Neural progenitor cell (in vitro differentiated cells): ENCODE data around the gene PANK2. TPM values are rescaled to one million over a fixed set of nuclear protein-coding genes. Genes with fewer than 3 reads are reported as not detected.

Source experiments
- DNase-seq: peaks from one replicate; pipeline ENCODE4 v3.0.0-alpha.2; 2016; ENCODE audit warnings: low spot score
- H2AFZ ChIP-seq: fragments of 200-600 bp; sonication (generic); replicated peaks from 2 replicates; pipeline ENCODE4 v1.6.1; 2016; ENCODE audit warnings: antibody characterized with exemption
- H3F3A ChIP-seq: fragments of 200-600 bp; sonication (generic); 2 replicates; pipeline ENCODE4 v1.6.1; 2016; ENCODE audit warnings: antibody characterized with exemption, low read depth
- H3K27ac ChIP-seq: fragments of 200-600 bp; sonication (generic); 2 replicates; pipeline ENCODE4 v1.5.1; 2016; ENCODE audit warnings: mild to moderate bottlenecking
- H3K27me3 ChIP-seq: fragments of 200-600 bp; sonication (generic); 2 replicates; pipeline ENCODE4 v1.6.1; 2016; ENCODE audit warnings: mild to moderate bottlenecking, moderate library complexity
- H3K36me3 ChIP-seq: fragments of 200-600 bp; sonication (generic); 2 replicates; pipeline ENCODE4 v1.5.1; 2016
- H3K4me1 ChIP-seq: fragments of 200-600 bp; sonication (generic); 2 replicates; pipeline ENCODE4 v1.6.1; 2016; ENCODE audit warnings: mixed run types
- H3K4me2 ChIP-seq: fragments of 200-600 bp; sonication (generic); 2 replicates; pipeline ENCODE4 v1.6.1; 2016
- H3K4me3 ChIP-seq: fragments of 200-600 bp; sonication (generic); 2 replicates; pipeline ENCODE4 v1.5.1; 2016
- H3K79me2 ChIP-seq: fragments of 200-600 bp; sonication (generic); 2 replicates; pipeline ENCODE4 v1.6.1; 2016; ENCODE audit warnings: low read depth
- H3K9ac ChIP-seq: fragments of 200-600 bp; sonication (generic); 2 replicates; pipeline ENCODE4 v1.6.1; 2016
- H3K9me3 ChIP-seq: fragments of 200-600 bp; sonication (generic); 2 replicates; pipeline ENCODE4 v1.5.1; 2016; ENCODE audit warnings: low read depth
- H4K20me1 ChIP-seq: fragments of 200-600 bp; sonication (generic); 2 replicates; pipeline ENCODE4 v1.6.1; 2016; ENCODE audit warnings: low read depth
- H3K27ac Mint-ChIP-seq: 3 replicates; pipeline ENCODE4 v1.8.0; 2021; ENCODE audit warnings: mixed read lengths
- H3K27me3 Mint-ChIP-seq: 2 replicates; pipeline ENCODE4 v1.8.0; 2022; ENCODE audit warnings: low read depth, mild to moderate bottlenecking, inconsistent platforms, moderate library complexity, mixed read lengths; ENCODE audit not compliant: insufficient read depth
- H3K36me3 Mint-ChIP-seq: 3 replicates; pipeline ENCODE4 v1.8.0; 2021; ENCODE audit warnings: mixed read lengths
- H3K4me1 Mint-ChIP-seq: 3 replicates; pipeline ENCODE4 v1.8.0; 2021; ENCODE audit warnings: mixed read lengths
- H3K4me3 Mint-ChIP-seq: 3 replicates; pipeline ENCODE4 v1.8.0; 2021; ENCODE audit warnings: mild to moderate bottlenecking, moderate library complexity, mixed read lengths
- H3K9me3 Mint-ChIP-seq: 3 replicates; pipeline ENCODE4 v1.8.0; 2020; ENCODE audit warnings: mixed read lengths
- EZH2 ChIP-seq: fragments of 200-600 bp; sonication (generic); IDR thresholded peaks from 2 replicates; pipeline ENCODE4 v1.6.1; 2017; ENCODE audit warnings: antibody characterized with exemption, mild to moderate bottlenecking, moderate library complexity
- EZH2phosphoT487 ChIP-seq: fragments of 200-600 bp; sonication (generic); IDR thresholded peaks from 2 replicates; pipeline ENCODE4 v1.6.1; 2017; ENCODE audit warnings: antibody characterized with exemption
- total RNA-seq: library from RNA; depleted of rRNA; stranded (reverse); fragments of >200 nt; gene quantifications from 2 replicates; pipeline ENCODE4 v1.2.3, GENCODE V29; 2015; ENCODE audit warnings: low replicate concordance
- TF ChIP-seq, protein P1 (sequence below): fragments of 200-600 bp; sonication (generic); IDR thresholded peaks from 2 replicates; pipeline ENCODE4 v1.5.1; 2017; ENCODE audit warnings: antibody characterized with exemption, mild to moderate bottlenecking

Gene PANK2
- total RNA-seq, 1 donor from 2014 or later = 60.7 TPM

DNA sequence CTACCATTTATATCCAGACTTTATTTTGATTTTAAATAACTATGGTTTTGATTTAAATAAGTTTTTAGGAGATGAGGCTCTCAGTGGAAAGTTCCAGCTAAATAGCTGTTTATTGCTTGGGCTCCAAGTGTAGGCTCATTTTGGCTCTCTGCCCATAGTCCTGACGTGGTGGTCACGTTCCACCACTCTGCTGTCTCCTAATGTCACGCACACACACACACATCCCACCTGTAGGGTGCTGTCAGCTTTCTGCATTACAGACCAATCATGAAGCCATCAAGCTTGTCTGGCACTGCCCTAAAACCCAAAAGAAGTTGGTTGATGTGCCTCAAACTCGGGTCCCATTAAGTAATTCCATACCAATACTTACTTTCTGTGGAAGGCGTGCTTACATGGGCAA lies 45.4 kb downstream of the PANK2 start:
- Histone ChIP-seq H3K4me3 (no peak overlapping the region), H3F3A (peaks cover 3% of the 10 kb centered on the region), H3K9ac (no peak overlapping the region), H4K20me1 (peaks cover 5% of the 10 kb centered on the region), H3K27me3 (no peaks in the 10 kb centered on the region), H3K9me3 (no peaks in the 10 kb centered on the region), H3K4me2 (no peak overlapping the region), H3K36me3 (peaks cover 5% of the 10 kb centered on the region), H2AFZ (no peak overlapping the region), H3K27ac (no peak overlapping the region), H3K79me2 (no peaks in the 10 kb centered on the region), H3K4me1 (peaks cover 6% of the 10 kb centered on the region)
- Mint-ChIP-seq H3K9me3 (peaks cover 4% of the 10 kb centered on the region), H3K27me3 (peaks cover 3% of the 10 kb centered on the region), H3K4me1 (peaks cover 26% of the 10 kb centered on the region), H3K27ac (no peak overlapping the region), H3K36me3 (peaks cover 28% of the 10 kb centered on the region), H3K4me3 (no peak overlapping the region)
- DNase-seq = no peak
- TF ChIP-seq, protein P1, sequence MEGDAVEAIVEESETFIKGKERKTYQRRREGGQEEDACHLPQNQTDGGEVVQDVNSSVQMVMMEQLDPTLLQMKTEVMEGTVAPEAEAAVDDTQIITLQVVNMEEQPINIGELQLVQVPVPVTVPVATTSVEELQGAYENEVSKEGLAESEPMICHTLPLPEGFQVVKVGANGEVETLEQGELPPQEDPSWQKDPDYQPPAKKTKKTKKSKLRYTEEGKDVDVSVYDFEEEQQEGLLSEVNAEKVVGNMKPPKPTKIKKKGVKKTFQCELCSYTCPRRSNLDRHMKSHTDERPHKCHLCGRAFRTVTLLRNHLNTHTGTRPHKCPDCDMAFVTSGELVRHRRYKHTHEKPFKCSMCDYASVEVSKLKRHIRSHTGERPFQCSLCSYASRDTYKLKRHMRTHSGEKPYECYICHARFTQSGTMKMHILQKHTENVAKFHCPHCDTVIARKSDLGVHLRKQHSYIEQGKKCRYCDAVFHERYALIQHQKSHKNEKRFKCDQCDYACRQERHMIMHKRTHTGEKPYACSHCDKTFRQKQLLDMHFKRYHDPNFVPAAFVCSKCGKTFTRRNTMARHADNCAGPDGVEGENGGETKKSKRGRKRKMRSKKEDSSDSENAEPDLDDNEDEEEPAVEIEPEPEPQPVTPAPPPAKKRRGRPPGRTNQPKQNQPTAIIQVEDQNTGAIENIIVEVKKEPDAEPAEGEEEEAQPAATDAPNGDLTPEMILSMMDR = no peak
- TF ChIP-seq EZH2 = no peak
- TF ChIP-seq EZH2phosphoT487 = no peak

DNA sequence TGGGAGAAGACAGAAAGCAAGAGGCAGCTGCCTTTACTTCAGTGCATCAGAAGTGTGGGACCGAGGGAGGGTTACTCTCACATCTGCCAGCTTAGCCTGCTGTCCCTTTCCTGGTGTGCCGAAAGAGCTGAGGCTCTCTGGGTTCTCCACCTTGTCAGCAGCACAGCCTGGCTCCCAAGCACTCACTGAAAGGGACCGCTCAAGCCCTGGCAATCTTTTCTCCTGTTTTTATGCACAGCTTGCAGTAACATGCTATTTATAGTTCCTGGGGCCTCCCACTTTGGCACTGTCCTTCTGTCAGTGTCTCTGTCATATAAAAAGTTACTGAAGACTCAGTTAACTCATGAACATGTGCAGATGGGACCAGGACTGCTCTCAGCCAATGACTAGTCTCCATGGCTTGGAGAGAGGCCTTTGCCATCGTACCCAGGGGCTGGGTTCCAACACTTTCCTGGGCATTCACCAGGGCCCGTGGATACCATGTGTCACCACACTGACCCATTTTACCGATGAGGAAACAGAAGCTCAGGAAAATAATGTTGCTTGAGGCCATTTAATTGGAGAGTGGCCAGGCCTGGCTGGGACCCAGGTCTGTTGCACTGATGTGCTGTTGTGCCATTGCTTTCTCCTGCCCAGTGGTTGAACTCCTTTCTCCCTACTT lies 46.2 kb downstream of the PANK2 start:
- no peak for TF ChIP-seq EZH2phosphoT487
- TF ChIP-seq EZH2 = no peak
- TF ChIP-seq, protein P1 = no peak
- no peak overlapping the region for H3K9ac ChIP-seq
- no peak overlapping the region for H2AFZ ChIP-seq
- no peaks in the 10 kb centered on the region for H3K79me2 ChIP-seq
- H3K27ac ChIP-seq = no peak overlapping the region
- Mint-ChIP-seq H3K4me3 (no peak overlapping the region), H3K27me3 (peaks cover 2% of the 10 kb centered on the region), H3K9me3 (peaks cover 4% of the 10 kb centered on the region), H3K36me3 (peaks cover 31% of the 10 kb centered on the region), H3K27ac (no peak overlapping the region), H3K4me1 (peaks cover 20% of the 10 kb centered on the region)
- no peak overlapping the region for H3K4me2 ChIP-seq
- H3F3A ChIP-seq = peaks cover 2% of the 10 kb centered on the region
- H3K9me3 ChIP-seq = no peaks in the 10 kb centered on the region
- H4K20me1 ChIP-seq = peaks cover 5% of the 10 kb centered on the region
- H3K27me3 ChIP-seq = no peaks in the 10 kb centered on the region
- no peak for DNase-seq
- peaks cover 5% of the 10 kb centered on the region for H3K36me3 ChIP-seq
- H3K4me3 ChIP-seq = no peak overlapping the region
- peaks cover 6% of the 10 kb centered on the region for H3K4me1 ChIP-seq

DNA sequence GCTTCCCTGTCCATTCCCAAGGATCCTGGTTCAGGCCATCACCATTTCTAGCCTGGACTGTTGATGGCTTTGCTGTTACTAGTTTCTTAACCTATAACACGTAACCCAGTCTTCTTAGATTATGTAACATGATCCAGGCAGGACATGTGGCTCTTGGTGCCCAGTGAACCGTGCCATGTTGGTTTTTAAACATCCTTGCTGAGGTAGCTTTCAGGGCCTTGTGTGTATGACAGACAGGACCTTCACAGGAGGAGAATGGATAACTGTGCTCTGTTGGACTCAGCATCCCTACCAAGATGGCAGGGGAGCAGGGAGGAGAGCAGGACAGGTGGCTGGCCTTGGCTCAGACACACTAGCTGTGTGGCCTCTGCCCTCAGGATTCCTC lies 46.8 kb downstream of the PANK2 start:
- H3K4me3 ChIP-seq = no peak overlapping the region
- Mint-ChIP-seq H3K4me1 (peaks cover 14% of the 10 kb centered on the region), H3K27ac (no peak overlapping the region), H3K9me3 (peaks cover 4% of the 10 kb centered on the region), H3K4me3 (no peak overlapping the region), H3K36me3 (peaks cover 34% of the 10 kb centered on the region), H3K27me3 (peaks cover 2% of the 10 kb centered on the region)
- no peak overlapping the region for H3K4me2 ChIP-seq
- H3K36me3 ChIP-seq = peaks cover 5% of the 10 kb centered on the region
- H3F3A ChIP-seq = peaks cover under 1% of the 10 kb centered on the region
- no peak for DNase-seq
- no peaks in the 10 kb centered on the region for H3K27me3 ChIP-seq
- no peak overlapping the region for H2AFZ ChIP-seq
- peaks cover 4% of the 10 kb centered on the region for H3K4me1 ChIP-seq
- no peak overlapping the region for H3K27ac ChIP-seq
- H3K79me2 ChIP-seq = no peaks in the 10 kb centered on the region
- no peaks in the 10 kb centered on the region for H3K9me3 ChIP-seq
- TF ChIP-seq, protein P1 = no peak
- TF ChIP-seq EZH2 = no peak
- TF ChIP-seq EZH2phosphoT487 = no peak
- peaks cover 2% of the 10 kb centered on the region for H4K20me1 ChIP-seq
- no peak overlapping the region for H3K9ac ChIP-seq
